HL-60 (cell line): ENCODE results near the gene TXLNA.

ENCODE experiments used
- POLR2AphosphoS5 ChIP-seq: IDR thresholded peaks from 2 replicates; pipeline ENCODE4 v1.6.1; 2012; ENCODE audit warnings: low read depth
- TF ChIP-seq, protein P1 (sequence below): IDR thresholded peaks from one replicate; pipeline ENCODE4 v1.5.1; 2011; ENCODE audit warnings: low read length, control low read depth, inconsistent platforms; ENCODE audit not compliant: insufficient read depth

GRCh38 chr1:32182060-32182459, 2.6 kb downstream of the TXLNA start:
- no peak for TF ChIP-seq POLR2AphosphoS5
- TF ChIP-seq, protein P1, sequence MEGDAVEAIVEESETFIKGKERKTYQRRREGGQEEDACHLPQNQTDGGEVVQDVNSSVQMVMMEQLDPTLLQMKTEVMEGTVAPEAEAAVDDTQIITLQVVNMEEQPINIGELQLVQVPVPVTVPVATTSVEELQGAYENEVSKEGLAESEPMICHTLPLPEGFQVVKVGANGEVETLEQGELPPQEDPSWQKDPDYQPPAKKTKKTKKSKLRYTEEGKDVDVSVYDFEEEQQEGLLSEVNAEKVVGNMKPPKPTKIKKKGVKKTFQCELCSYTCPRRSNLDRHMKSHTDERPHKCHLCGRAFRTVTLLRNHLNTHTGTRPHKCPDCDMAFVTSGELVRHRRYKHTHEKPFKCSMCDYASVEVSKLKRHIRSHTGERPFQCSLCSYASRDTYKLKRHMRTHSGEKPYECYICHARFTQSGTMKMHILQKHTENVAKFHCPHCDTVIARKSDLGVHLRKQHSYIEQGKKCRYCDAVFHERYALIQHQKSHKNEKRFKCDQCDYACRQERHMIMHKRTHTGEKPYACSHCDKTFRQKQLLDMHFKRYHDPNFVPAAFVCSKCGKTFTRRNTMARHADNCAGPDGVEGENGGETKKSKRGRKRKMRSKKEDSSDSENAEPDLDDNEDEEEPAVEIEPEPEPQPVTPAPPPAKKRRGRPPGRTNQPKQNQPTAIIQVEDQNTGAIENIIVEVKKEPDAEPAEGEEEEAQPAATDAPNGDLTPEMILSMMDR, result no peak
